Sigmoid colon (tissue), 4 donors: Measurements from ENCODE around the gene IL3RA.

Experiments used
- EP300 ChIP-seq, 4 donors: sonication (generic); formaldehyde crosslinking; IDR thresholded peaks; one replicate each; pipeline ENCODE4 v1.6.1; 2017; ENCODE audit warnings: antibody characterized with exemption in 4 of 4
- POLR2A ChIP-seq, 2 donors: fragments of 450-650 bp; IDR thresholded peaks; one replicate each; pipeline ENCODE4 v1.6.1; 2016; ENCODE audit warnings: antibody characterized with exemption in 2 of 2, mild to moderate bottlenecking in 2 of 2, moderate library complexity in 2 of 2
- TF ChIP-seq, protein P1 (sequence below), 4 experiments: fragments of 450-650 bp in 3 of 4; fragments of 200-600 bp in 1 of 4; IDR thresholded peaks; one replicate each; pipeline ENCODE4 v1.5.1; 2016 to 2019; ENCODE audit warnings: antibody characterized with exemption in 4 of 4, mild to moderate bottlenecking in 3 of 4, moderate library complexity in 2 of 4

DNA sequence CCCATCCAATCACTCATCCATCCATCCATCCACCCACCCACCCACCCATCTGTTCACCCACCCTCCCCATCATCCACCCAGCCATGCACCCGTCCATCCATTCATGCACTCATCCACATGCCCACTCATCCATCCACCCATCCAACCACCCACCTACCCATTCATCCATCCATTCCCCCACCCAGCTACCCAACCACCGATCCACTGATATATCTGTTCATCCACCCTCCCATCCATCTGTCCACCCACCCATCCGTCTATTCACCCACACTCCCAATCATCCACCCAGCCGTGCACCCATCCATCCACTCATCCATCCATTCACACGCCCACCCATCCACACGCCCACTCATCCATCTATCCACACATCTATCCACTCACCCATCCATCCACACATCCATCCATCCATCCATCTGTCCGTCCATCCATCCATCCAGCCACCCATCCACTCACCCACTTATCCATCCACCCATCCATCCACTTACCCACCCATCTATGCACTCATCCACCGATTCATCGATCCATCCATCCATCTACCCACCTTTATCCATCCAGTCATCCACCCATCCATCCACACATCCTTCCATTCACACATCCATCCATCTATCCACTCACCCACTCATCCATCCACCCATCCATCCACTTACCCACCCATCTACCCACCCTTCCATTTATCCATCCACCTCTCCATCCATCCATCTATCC is 87.7 kb downstream of the IL3RA start:
- TF ChIP-seq POLR2A (IDR thresholded peaks at IDR 0.05) (no peak), EP300 (IDR thresholded peaks at IDR 0.05) (no peak)
- TF ChIP-seq, protein P1, sequence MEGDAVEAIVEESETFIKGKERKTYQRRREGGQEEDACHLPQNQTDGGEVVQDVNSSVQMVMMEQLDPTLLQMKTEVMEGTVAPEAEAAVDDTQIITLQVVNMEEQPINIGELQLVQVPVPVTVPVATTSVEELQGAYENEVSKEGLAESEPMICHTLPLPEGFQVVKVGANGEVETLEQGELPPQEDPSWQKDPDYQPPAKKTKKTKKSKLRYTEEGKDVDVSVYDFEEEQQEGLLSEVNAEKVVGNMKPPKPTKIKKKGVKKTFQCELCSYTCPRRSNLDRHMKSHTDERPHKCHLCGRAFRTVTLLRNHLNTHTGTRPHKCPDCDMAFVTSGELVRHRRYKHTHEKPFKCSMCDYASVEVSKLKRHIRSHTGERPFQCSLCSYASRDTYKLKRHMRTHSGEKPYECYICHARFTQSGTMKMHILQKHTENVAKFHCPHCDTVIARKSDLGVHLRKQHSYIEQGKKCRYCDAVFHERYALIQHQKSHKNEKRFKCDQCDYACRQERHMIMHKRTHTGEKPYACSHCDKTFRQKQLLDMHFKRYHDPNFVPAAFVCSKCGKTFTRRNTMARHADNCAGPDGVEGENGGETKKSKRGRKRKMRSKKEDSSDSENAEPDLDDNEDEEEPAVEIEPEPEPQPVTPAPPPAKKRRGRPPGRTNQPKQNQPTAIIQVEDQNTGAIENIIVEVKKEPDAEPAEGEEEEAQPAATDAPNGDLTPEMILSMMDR (IDR thresholded peaks at IDR 0.05) = no peak
